ENCODE results near the gene SLC38A8.

- no peak for TF ChIP-seq POLR2A (IDR thresholded peaks at IDR 0.05; ENCODE audit: low read depth, low read length)
- TF ChIP-seq TAF1 (IDR thresholded peaks at IDR 0.05; ENCODE audit: borderline replicate concordance, low read depth, low read length): no peak
Measured at GRCh38 chr16:84036131-84036530, 6.5 kb downstream of the SLC38A8 start.

All from GM12892 (cell line).